ENCODE results near the gene CDH20.

The CDH20 gene

GRCh38 chr18:61595615-61596251, 262.5 kb downstream of the CDH20 start:
- TF ChIP-seq MYC (IDR thresholded peaks at IDR 0.05; ENCODE audit: low read depth, low read length): no peak
- TF ChIP-seq POLR2A (IDR thresholded peaks at IDR 0.05; ENCODE audit: extremely low read depth, insufficient read length): no peak
- no peak for TF ChIP-seq CTCF (IDR thresholded peaks at IDR 0.05; ENCODE audit: low read depth, low read length)
- TF ChIP-seq MAX (IDR thresholded peaks at IDR 0.05; ENCODE audit: low read depth, low read length): no peak
- no peak overlapping the region for H3K4me3 ChIP-seq (ENCODE audit: low read depth, low read length)
- DNase-seq (ENCODE audit: low read depth): no peak

GRCh38 chr18:61596296-61596695, 263.1 kb downstream of the CDH20 start:
- no peak for TF ChIP-seq POLR2A (IDR thresholded peaks at IDR 0.05; ENCODE audit: extremely low read depth, insufficient read length)
- TF ChIP-seq CTCF (IDR thresholded peaks at IDR 0.05; ENCODE audit: low read depth, low read length): no peak
- TF ChIP-seq MYC (IDR thresholded peaks at IDR 0.05; ENCODE audit: low read depth, low read length): no peak
- DNase-seq (ENCODE audit: low read depth): no peak
- H3K4me3 ChIP-seq (ENCODE audit: low read depth, low read length): no peak overlapping the region

GRCh38 chr18:61597316-61597715, 264.1 kb downstream of the CDH20 start:
- no peak overlapping the region for H3K4me3 ChIP-seq (ENCODE audit: low read depth, low read length)
- no peak for DNase-seq (ENCODE audit: low read depth)
- no peak for TF ChIP-seq MYC (IDR thresholded peaks at IDR 0.05; ENCODE audit: low read depth, low read length)
- TF ChIP-seq MAX (IDR thresholded peaks at IDR 0.05; ENCODE audit: low read depth, low read length): no peak
- no peak for TF ChIP-seq CTCF (IDR thresholded peaks at IDR 0.05; ENCODE audit: low read depth, low read length)
- TF ChIP-seq POLR2A (IDR thresholded peaks at IDR 0.05; ENCODE audit: extremely low read depth, insufficient read length): no peak

GRCh38 chr18:61600422-61600821, 267.2 kb downstream of the CDH20 start:
- TF ChIP-seq POLR2A (IDR thresholded peaks at IDR 0.05; ENCODE audit: extremely low read depth, insufficient read length): no peak
- TF ChIP-seq MAX (IDR thresholded peaks at IDR 0.05; ENCODE audit: low read depth, low read length): no peak
- TF ChIP-seq MYC (IDR thresholded peaks at IDR 0.05; ENCODE audit: low read depth, low read length): no peak
- no peak for TF ChIP-seq CTCF (IDR thresholded peaks at IDR 0.05; ENCODE audit: low read depth, low read length)
- DNase-seq (ENCODE audit: low read depth): no peak
- no peak overlapping the region for H3K4me3 ChIP-seq (ENCODE audit: low read depth, low read length)

- TF ChIP-seq MYC (IDR thresholded peaks at IDR 0.05; ENCODE audit: low read depth, low read length) (no peak), CTCF (IDR thresholded peaks at IDR 0.05; ENCODE audit: low read depth, low read length) (no peak), POLR2A (IDR thresholded peaks at IDR 0.05; ENCODE audit: extremely low read depth, insufficient read length) (no peak), MAX (IDR thresholded peaks at IDR 0.05; ENCODE audit: low read depth, low read length) (no peak)
- no peak for DNase-seq (ENCODE audit: low read depth)
- no peak overlapping the region for H3K4me3 ChIP-seq (ENCODE audit: low read depth, low read length)
Observed at GRCh38 chr18:61602836-61603235, 269.6 kb downstream of the CDH20 start.
